Measurements from ENCODE around the gene DNAJC3.
"Not testable (repeated sequence)": the region's sequence is repeated elsewhere in the genome, so short reads cannot be mapped to it uniquely, and the experiment has no call there.

Gene DNAJC3

GRCh38 chr13:95740071-95740978 lies 63.4 kb downstream of the DNAJC3 start:
- H3K4me3 ChIP-seq (ENCODE audit: insufficient read depth, low read depth, low read length); H3K27me3 ChIP-seq (ENCODE audit: control insufficient read depth, insufficient read depth, low read length, poor library complexity, severe bottlenecking); H3K4me1 ChIP-seq (ENCODE audit: control insufficient read depth, insufficient read depth, low read length); H3K27ac ChIP-seq (ENCODE audit: insufficient read depth, low read depth, low read length, poor library complexity, severe bottlenecking); H3K36me3 ChIP-seq (ENCODE audit: control insufficient read depth, insufficient read depth, low read length); H3K9me3 ChIP-seq (ENCODE audit: control insufficient read depth, low read length): not testable (repeated sequence)
- 60 to 66% methylated on average over 10 to 11 of the region's 37 CpGs for WGBS, 2 experiments

GRCh38 chr13:95740979-95741320 lies 64.0 kb downstream of the DNAJC3 start:
- H3K36me3 ChIP-seq (ENCODE audit: control insufficient read depth, insufficient read depth, low read length), result no peaks in the 10 kb centered on the region
- no peak overlapping the region for H3K27ac ChIP-seq (ENCODE audit: insufficient read depth, low read depth, low read length, poor library complexity, severe bottlenecking)
- no peaks in the 10 kb centered on the region for H3K27me3 ChIP-seq (ENCODE audit: control insufficient read depth, insufficient read depth, low read length, poor library complexity, severe bottlenecking)
- H3K9me3 ChIP-seq (ENCODE audit: control insufficient read depth, low read length), result no peaks in the 10 kb centered on the region
- H3K4me3 ChIP-seq (ENCODE audit: insufficient read depth, low read depth, low read length), result no peak overlapping the region
- H3K4me1 ChIP-seq (ENCODE audit: control insufficient read depth, insufficient read depth, low read length), result no peaks in the 10 kb centered on the region

GRCh38 chr13:95741584-95742563 lies 64.9 kb downstream of the DNAJC3 start:
- no peaks in the 10 kb centered on the region for H3K27me3 ChIP-seq (ENCODE audit: control insufficient read depth, insufficient read depth, low read length, poor library complexity, severe bottlenecking)
- no peak overlapping the region for H3K27ac ChIP-seq (ENCODE audit: insufficient read depth, low read depth, low read length, poor library complexity, severe bottlenecking)
- H3K36me3 ChIP-seq (ENCODE audit: control insufficient read depth, insufficient read depth, low read length), result no peaks in the 10 kb centered on the region
- WGBS, 2 experiments, result 92 to 97% methylated on average over 4 of the region's 4 CpGs
- H3K9me3 ChIP-seq (ENCODE audit: control insufficient read depth, low read length), result no peaks in the 10 kb centered on the region
- no peak overlapping the region for H3K4me3 ChIP-seq (ENCODE audit: insufficient read depth, low read depth, low read length)
- no peaks in the 10 kb centered on the region for H3K4me1 ChIP-seq (ENCODE audit: control insufficient read depth, insufficient read depth, low read length)

GRCh38 chr13:95743192-95743591 lies 66.3 kb downstream of the DNAJC3 start:
- H3K4me3 ChIP-seq (ENCODE audit: insufficient read depth, low read depth, low read length), result no peak overlapping the region
- H3K4me1 ChIP-seq (ENCODE audit: control insufficient read depth, insufficient read depth, low read length), result no peaks in the 10 kb centered on the region
- no peak overlapping the region for H3K27ac ChIP-seq (ENCODE audit: insufficient read depth, low read depth, low read length, poor library complexity, severe bottlenecking)
- WGBS, 2 experiments, result 92% methylated on average over 3 of the region's 3 CpGs
- no peaks in the 10 kb centered on the region for H3K9me3 ChIP-seq (ENCODE audit: control insufficient read depth, low read length)
- no peaks in the 10 kb centered on the region for H3K27me3 ChIP-seq (ENCODE audit: control insufficient read depth, insufficient read depth, low read length, poor library complexity, severe bottlenecking)
- no peaks in the 10 kb centered on the region for H3K36me3 ChIP-seq (ENCODE audit: control insufficient read depth, insufficient read depth, low read length)

GRCh38 chr13:95745289-95745688 lies 68.3 kb downstream of the DNAJC3 start:
- WGBS, 2 experiments, result 74 to 76% methylated on average over 4 of the region's 4 CpGs
- Histone ChIP-seq H3K27me3 (ENCODE audit: control insufficient read depth, insufficient read depth, low read length, poor library complexity, severe bottlenecking) (no peaks in the 10 kb centered on the region), H3K4me1 (ENCODE audit: control insufficient read depth, insufficient read depth, low read length) (no peaks in the 10 kb centered on the region), H3K27ac (ENCODE audit: insufficient read depth, low read depth, low read length, poor library complexity, severe bottlenecking) (no peak overlapping the region), H3K9me3 (ENCODE audit: control insufficient read depth, low read length) (no peaks in the 10 kb centered on the region), H3K4me3 (ENCODE audit: insufficient read depth, low read depth, low read length) (no peak overlapping the region), H3K36me3 (ENCODE audit: control insufficient read depth, insufficient read depth, low read length) (no peaks in the 10 kb centered on the region)

- WGBS, 2 experiments, result 85 to 90% methylated on average over 2 of the region's 2 CpGs
- no peak overlapping the region for H3K27ac ChIP-seq (ENCODE audit: insufficient read depth, low read depth, low read length, poor library complexity, severe bottlenecking)
- H3K27me3 ChIP-seq (ENCODE audit: control insufficient read depth, insufficient read depth, low read length, poor library complexity, severe bottlenecking), result no peaks in the 10 kb centered on the region
- H3K4me3 ChIP-seq (ENCODE audit: insufficient read depth, low read depth, low read length), result no peak overlapping the region
- no peaks in the 10 kb centered on the region for H3K9me3 ChIP-seq (ENCODE audit: control insufficient read depth, low read length)
- no peaks in the 10 kb centered on the region for H3K36me3 ChIP-seq (ENCODE audit: control insufficient read depth, insufficient read depth, low read length)
- no peaks in the 10 kb centered on the region for H3K4me1 ChIP-seq (ENCODE audit: control insufficient read depth, insufficient read depth, low read length)
Measured at GRCh38 chr13:95745752-95746151, 68.8 kb downstream of the DNAJC3 start.

- no peak overlapping the region for H3K4me3 ChIP-seq (ENCODE audit: insufficient read depth, low read depth, low read length)
- no peak overlapping the region for H3K27ac ChIP-seq (ENCODE audit: insufficient read depth, low read depth, low read length, poor library complexity, severe bottlenecking)
- WGBS, 2 experiments, result 92 to 96% methylated on average over 4 of the region's 4 CpGs
- no peaks in the 10 kb centered on the region for H3K4me1 ChIP-seq (ENCODE audit: control insufficient read depth, insufficient read depth, low read length)
- no peaks in the 10 kb centered on the region for H3K9me3 ChIP-seq (ENCODE audit: control insufficient read depth, low read length)
- H3K27me3 ChIP-seq (ENCODE audit: control insufficient read depth, insufficient read depth, low read length, poor library complexity, severe bottlenecking), result no peaks in the 10 kb centered on the region
- H3K36me3 ChIP-seq (ENCODE audit: control insufficient read depth, insufficient read depth, low read length), result no peaks in the 10 kb centered on the region
Measured at GRCh38 chr13:95749545-95749944, 72.6 kb downstream of the DNAJC3 start.

- H3K27ac ChIP-seq (ENCODE audit: insufficient read depth, low read depth, low read length, poor library complexity, severe bottlenecking), result no peak overlapping the region
- H3K4me3 ChIP-seq (ENCODE audit: insufficient read depth, low read depth, low read length), result no peak overlapping the region
- 93 to 95% methylated on average over 2 of the region's 2 CpGs for WGBS, 2 experiments
- no peaks in the 10 kb centered on the region for H3K36me3 ChIP-seq (ENCODE audit: control insufficient read depth, insufficient read depth, low read length)
- H3K27me3 ChIP-seq (ENCODE audit: control insufficient read depth, insufficient read depth, low read length, poor library complexity, severe bottlenecking), result no peaks in the 10 kb centered on the region
- H3K4me1 ChIP-seq (ENCODE audit: control insufficient read depth, insufficient read depth, low read length), result no peaks in the 10 kb centered on the region
- no peaks in the 10 kb centered on the region for H3K9me3 ChIP-seq (ENCODE audit: control insufficient read depth, low read length)
Measured at GRCh38 chr13:95752677-95753076, 75.7 kb downstream of the DNAJC3 start.

- Histone ChIP-seq H3K27me3 (ENCODE audit: control insufficient read depth, insufficient read depth, low read length, poor library complexity, severe bottlenecking) (no peaks in the 10 kb centered on the region), H3K4me3 (ENCODE audit: insufficient read depth, low read depth, low read length) (no peak overlapping the region), H3K4me1 (ENCODE audit: control insufficient read depth, insufficient read depth, low read length) (no peaks in the 10 kb centered on the region), H3K36me3 (ENCODE audit: control insufficient read depth, insufficient read depth, low read length) (no peaks in the 10 kb centered on the region), H3K27ac (ENCODE audit: insufficient read depth, low read depth, low read length, poor library complexity, severe bottlenecking) (no peak overlapping the region), H3K9me3 (ENCODE audit: control insufficient read depth, low read length) (no peaks in the 10 kb centered on the region)
- 91 to 95% methylated on average over 4 of the region's 4 CpGs for WGBS, 2 experiments
Measured at GRCh38 chr13:95754069-95754468, 77.1 kb downstream of the DNAJC3 start.

GRCh38 chr13:95756072-95756471 lies 79.1 kb downstream of the DNAJC3 start:
- Histone ChIP-seq H3K4me3 (ENCODE audit: insufficient read depth, low read depth, low read length) (no peak overlapping the region), H3K27ac (ENCODE audit: insufficient read depth, low read depth, low read length, poor library complexity, severe bottlenecking) (no peak overlapping the region), H3K36me3 (ENCODE audit: control insufficient read depth, insufficient read depth, low read length) (no peaks in the 10 kb centered on the region), H3K9me3 (ENCODE audit: control insufficient read depth, low read length) (no peaks in the 10 kb centered on the region), H3K4me1 (ENCODE audit: control insufficient read depth, insufficient read depth, low read length) (no peaks in the 10 kb centered on the region), H3K27me3 (ENCODE audit: control insufficient read depth, insufficient read depth, low read length, poor library complexity, severe bottlenecking) (no peaks in the 10 kb centered on the region)
- WGBS, 2 experiments, result 94 to 98% methylated on average over 4 to 5 of the region's 5 CpGs
